Ovary (tissue), 3 donors: ENCODE results near the gene RNF17.

Experiments used
- POLR2A ChIP-seq: fragments of 450-650 bp; IDR thresholded peaks from one replicate; pipeline ENCODE4 v1.6.1; 2017; ENCODE audit warnings: antibody characterized with exemption, mild to moderate bottlenecking, moderate library complexity
- TF ChIP-seq, protein P1 (sequence below), 3 donors: fragments of 450-650 bp in 2 of 3; fragments of 200-600 bp in 1 of 3; IDR thresholded peaks; one replicate each; pipeline versions ENCODE4 v1.5.1 to v1.8.0; 2016 to 2022; ENCODE audit warnings: antibody characterized with exemption in 3 of 3, mild to moderate bottlenecking in 1 of 3
- donor health status: DM: no; HTN: no; CAD: no.

GRCh38 chr13:24916464-24916863 is 152.5 kb downstream of the RNF17 start:
- TF ChIP-seq, protein P1, sequence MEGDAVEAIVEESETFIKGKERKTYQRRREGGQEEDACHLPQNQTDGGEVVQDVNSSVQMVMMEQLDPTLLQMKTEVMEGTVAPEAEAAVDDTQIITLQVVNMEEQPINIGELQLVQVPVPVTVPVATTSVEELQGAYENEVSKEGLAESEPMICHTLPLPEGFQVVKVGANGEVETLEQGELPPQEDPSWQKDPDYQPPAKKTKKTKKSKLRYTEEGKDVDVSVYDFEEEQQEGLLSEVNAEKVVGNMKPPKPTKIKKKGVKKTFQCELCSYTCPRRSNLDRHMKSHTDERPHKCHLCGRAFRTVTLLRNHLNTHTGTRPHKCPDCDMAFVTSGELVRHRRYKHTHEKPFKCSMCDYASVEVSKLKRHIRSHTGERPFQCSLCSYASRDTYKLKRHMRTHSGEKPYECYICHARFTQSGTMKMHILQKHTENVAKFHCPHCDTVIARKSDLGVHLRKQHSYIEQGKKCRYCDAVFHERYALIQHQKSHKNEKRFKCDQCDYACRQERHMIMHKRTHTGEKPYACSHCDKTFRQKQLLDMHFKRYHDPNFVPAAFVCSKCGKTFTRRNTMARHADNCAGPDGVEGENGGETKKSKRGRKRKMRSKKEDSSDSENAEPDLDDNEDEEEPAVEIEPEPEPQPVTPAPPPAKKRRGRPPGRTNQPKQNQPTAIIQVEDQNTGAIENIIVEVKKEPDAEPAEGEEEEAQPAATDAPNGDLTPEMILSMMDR (IDR thresholded peaks at IDR 0.05) = no peak
- TF ChIP-seq POLR2A = no peak
